Left ventricle myocardium superior (tissue), 1 donor: ENCODE measurements around the gene MMRN1. TPM values are rescaled to one million over a fixed set of nuclear protein-coding genes. Genes with fewer than 3 reads are reported as not detected.
"Not testable (repeated sequence)": the region's sequence is repeated elsewhere in the genome, so short reads cannot be mapped to it uniquely, and the experiment has no call there.

Experiments used
- ATAC-seq: fragments of 200-7000 bp; cut with Tn5 transposase; one replicate; pipeline ENCODE4 v1.9.1; 2020; ENCODE audit warnings: mild to moderate bottlenecking, moderate library complexity
- DNase-seq: peaks from one replicate; pipeline ENCODE4 v3.0.0-alpha.2; 2020
- intact Hi-C: fragments of 100-400 bp; cut with micrococcal nuclease; formaldehyde crosslinking; loops from one replicate; pipeline ENCODE4 v1.11.0; 2022
- long read RNA-seq: library from polyadenylated mRNA; unstranded; transcript quantifications from one replicate; pipeline ENCODE4 v2.0.0, GENCODE V29; 2021
- total RNA-seq: library from RNA; stranded (reverse); fragmentation: NEBNext Ultra II Directional; extraction: Animal tissue kit (Norgen Biotek cat#: 25700); gene quantifications from one replicate; pipeline ENCODE4 v1.2.1, GENCODE V29; 2021
- donor health status: DM: no; HTN: yes; CAD: no; lungs with severe emphysema.

Gene MMRN1, protein sequence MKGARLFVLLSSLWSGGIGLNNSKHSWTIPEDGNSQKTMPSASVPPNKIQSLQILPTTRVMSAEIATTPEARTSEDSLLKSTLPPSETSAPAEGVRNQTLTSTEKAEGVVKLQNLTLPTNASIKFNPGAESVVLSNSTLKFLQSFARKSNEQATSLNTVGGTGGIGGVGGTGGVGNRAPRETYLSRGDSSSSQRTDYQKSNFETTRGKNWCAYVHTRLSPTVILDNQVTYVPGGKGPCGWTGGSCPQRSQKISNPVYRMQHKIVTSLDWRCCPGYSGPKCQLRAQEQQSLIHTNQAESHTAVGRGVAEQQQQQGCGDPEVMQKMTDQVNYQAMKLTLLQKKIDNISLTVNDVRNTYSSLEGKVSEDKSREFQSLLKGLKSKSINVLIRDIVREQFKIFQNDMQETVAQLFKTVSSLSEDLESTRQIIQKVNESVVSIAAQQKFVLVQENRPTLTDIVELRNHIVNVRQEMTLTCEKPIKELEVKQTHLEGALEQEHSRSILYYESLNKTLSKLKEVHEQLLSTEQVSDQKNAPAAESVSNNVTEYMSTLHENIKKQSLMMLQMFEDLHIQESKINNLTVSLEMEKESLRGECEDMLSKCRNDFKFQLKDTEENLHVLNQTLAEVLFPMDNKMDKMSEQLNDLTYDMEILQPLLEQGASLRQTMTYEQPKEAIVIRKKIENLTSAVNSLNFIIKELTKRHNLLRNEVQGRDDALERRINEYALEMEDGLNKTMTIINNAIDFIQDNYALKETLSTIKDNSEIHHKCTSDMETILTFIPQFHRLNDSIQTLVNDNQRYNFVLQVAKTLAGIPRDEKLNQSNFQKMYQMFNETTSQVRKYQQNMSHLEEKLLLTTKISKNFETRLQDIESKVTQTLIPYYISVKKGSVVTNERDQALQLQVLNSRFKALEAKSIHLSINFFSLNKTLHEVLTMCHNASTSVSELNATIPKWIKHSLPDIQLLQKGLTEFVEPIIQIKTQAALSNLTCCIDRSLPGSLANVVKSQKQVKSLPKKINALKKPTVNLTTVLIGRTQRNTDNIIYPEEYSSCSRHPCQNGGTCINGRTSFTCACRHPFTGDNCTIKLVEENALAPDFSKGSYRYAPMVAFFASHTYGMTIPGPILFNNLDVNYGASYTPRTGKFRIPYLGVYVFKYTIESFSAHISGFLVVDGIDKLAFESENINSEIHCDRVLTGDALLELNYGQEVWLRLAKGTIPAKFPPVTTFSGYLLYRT
- 10.1 TPM for total RNA-seq
- long read RNA-seq, full-length matches to known transcripts, result 7 of 9 reads
- long read RNA-seq, partial matches to known transcripts, result 2 of 9 reads
- long read RNA-seq, other reads (novel, unspliced or antisense), result 0 of 9 reads

DNA sequence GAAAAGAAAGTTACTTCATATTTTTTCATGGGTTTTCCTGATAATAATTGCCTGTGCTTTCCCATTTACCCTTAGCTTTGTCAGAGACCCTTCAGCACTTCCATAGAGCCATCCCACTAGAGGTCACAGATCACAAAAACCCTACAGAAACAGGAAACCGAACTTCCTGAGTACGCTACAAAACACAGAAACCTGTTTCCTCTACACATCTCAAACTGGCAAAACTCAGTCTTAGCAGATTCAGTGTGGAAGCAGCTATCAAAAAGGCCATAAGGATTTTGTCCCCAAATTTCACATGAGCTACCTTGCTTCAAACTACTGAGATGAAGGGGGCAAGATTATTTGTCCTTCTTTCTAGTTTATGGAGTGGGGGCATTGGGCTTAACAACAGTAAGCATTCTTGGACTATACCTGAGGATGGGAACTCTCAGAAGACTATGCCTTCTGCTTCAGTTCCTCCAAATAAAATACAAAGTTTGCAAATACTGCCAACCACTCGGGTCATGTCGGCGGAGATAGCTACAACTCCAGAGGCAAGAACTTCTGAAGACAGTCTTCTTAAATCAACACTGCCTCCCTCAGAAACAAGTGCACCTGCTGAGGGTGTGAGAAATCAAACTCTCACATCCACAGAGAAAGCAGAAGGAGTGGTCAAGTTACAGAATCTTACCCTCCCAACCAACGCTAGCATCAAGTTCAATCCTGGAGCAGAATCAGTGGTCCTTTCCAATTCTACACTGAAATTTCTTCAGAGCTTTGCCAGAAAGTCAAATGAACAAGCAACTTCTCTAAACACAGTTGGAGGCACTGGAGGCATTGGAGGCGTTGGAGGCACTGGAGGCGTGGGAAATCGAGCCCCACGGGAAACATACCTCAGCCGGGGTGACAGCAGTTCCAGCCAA is at the start of gene MMRN1:
Gene MMRN1 (plus strand): TSS at position 206 of the 902 bp plus-strand sequence. CDS start 118 bp downstream, at position 324.
- no peak for DNase-seq
- no peak for ATAC-seq
- intact Hi-C loops, result no loop called here

DNA sequence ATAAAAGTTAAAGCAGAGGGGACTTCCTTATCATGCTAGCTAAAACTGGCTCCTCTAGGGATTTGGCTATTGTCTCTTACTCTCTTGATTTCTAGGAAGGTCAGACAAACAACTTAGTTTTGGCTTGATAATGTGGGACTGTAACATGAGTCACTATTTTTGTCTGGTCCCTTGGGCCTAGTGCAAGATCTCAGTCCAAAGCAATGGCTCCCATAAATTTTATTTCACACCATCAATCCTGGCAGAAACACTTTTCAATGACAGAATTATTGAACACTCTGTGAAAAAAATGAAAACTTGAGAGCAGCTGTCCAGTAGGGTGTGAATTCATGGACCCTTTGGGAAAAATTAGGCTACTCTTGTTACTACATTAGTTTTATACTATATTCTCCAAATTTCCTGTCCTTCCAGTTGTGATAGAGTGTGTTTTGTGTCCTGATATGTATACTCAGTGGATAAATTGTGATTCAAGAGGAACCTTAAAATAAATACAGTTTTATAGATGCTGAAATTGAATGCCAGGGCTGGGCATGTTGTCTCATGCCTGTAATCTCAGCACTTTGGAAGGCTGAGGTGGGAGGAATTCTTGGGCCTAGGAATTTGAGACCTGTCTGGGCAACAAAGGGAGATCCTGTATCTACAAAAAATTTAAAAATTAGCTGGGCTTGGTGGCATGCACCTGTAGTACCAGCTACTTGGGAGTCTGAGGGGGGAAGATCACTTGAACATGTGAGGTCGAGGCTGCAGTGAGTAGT is 46.9 kb upstream of the MMRN1 start:
- ATAC-seq (no peak), DNase-seq (no peak)
- intact Hi-C loops, result no loop called here

GRCh38 chr4:89855236-89855635 is 39.4 kb upstream of the MMRN1 start:
- DNase-seq (no peak), ATAC-seq (no peak)
- intact Hi-C loops, result no loop called here

DNA sequence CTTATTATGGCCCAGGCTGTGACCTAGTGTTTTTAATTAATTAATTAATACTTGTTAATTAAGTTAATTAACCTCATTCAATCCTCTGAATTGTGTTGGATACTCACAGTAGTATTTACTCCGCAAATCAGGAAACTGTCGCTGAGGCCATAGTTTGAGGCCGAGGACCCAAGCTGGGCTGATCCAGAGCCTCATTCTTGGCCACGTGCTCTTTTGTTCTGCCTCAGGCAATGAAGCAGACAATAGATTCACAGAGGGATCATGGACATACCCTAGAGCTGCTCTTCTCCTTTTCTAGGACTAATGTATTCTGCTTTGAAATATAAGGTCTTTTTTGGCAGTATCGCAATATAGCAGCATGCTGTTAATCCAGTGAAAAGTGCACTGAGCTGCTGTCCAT is 33.7 kb upstream of the MMRN1 start:
- intact Hi-C loops, result loop anchor here (10.0 kb wide), 1 partner anchor 196 kb away; no protein-coding TSS in a partner anchor
- no peak for ATAC-seq
- DNase-seq, result no peak

DNA sequence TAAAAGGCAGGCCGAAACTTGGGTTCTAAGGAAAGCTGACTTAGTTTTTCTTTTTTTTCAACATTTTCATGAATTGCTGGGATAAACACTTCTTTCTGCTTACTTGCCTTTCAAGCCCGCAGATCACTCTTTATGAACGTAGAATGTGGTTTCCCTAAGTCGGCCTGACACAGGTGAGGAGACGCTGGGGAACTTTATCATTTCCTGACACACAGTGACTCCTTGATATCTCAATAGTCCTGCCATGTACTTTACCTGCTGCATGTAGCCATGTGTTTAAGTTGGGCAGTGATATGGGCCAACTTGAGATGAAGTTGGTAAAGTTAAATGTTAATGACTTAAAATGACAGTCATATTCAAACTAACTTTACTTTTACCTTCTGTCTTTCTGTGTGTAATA is 31.1 kb upstream of the MMRN1 start:
- ATAC-seq, result no peak
- intact Hi-C loops, result loop anchor here (10.0 kb wide), 1 partner anchor 199 kb away; no protein-coding TSS in a partner anchor
- DNase-seq, result no peak

DNA sequence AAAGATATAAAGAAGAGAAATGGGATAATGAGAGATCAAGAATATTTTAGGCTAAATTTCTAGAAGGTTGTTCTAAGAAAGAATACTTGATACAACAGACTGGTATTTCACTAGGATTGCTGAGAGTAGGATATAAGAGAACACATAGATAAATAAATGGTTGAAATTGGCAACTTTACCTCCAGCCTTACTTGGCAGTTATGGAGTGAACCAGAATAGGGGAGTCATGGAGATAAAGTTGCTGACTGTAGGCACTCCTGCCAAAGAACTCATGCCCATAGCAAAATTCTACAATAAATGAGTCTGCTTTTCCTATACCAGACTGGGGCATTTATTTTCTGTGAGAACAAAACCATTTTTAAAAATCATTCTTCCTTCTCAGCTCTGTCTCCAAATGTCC is 26.4 kb upstream of the MMRN1 start:
- DNase-seq (no peak), ATAC-seq (no peak)
- intact Hi-C loops, result loop anchor here (10.0 kb wide), 1 partner anchor 203 kb away; no protein-coding TSS in a partner anchor

DNA sequence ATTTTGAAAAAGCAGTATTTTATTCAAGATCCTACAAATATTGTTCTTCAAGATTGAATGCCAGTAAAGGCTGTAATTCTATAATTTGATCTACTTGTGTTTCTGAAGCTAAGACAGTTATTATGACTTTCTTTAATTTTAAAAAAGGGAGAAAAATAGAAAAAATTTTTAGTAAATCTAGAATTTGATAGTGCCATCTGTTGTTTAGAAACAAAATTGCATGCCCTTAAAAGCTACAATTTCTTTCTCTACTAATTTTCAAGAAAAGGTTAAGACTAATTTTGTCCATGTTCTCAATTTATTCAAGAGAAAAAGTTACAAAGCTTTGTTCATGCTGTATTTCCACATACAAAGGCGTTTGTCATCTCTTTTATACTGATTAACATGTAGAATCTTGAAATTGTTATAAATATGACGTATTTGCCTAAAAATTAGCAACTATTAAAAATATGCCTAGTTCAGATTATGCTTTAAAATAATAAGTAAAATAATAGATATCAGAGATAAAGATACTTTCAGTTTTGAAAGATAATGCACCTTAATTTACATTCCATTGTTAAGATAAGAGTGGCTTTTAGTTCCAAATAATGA is 25.6 kb upstream of the MMRN1 start:
- no peak for DNase-seq
- intact Hi-C loops, result loop anchor here (10.0 kb wide), 1 partner anchor 204 kb away; no protein-coding TSS in a partner anchor
- no peak for ATAC-seq

- ATAC-seq (no peak), DNase-seq (no peak)
- intact Hi-C loops, result no loop called here
These were observed 23.4 kb upstream of the MMRN1 start for GRCh38 chr4:89871211-89871610.

DNA sequence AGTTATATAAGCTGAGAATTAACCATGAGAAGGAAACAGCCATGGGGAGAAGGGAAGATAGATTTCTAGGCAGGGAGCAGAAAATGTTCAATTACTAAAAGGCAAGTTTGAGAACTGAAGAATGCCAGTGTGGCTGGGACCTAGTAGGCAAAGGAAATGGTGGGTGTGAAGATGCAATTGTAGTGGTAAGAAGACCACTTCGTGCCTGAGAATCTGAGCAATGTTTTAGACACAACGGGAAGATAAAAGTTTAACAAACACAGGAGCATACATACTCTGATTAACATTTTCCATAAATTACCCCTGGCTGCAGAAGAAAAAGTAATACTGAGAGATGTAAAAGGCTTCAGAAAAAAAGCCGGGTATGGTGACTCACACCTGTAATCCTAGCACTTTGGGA is 18.1 kb upstream of the MMRN1 start:
- intact Hi-C loops, result no loop called here
- DNase-seq, result no peak
- ATAC-seq, result no peak

DNA sequence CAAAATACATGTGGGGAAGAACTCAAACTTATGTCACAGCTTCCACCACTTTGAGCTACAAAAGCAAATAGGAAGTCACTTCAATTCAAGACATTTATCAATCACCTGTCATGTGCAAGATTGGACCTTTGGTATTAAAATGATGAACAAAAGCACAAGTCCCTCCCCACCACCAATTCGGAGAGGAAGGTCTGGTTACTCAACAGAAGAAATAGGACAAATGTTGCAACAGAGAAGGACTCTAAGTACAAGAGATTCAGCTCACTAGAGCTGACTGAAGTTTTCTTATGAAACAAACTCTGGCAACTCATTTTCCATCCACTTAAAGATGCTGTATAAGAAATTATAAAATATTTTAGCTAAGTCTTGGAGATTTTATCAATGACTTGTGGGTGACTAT is 16.0 kb upstream of the MMRN1 start:
- DNase-seq (no peak), ATAC-seq (no peak)
- intact Hi-C loops, result no loop called here

- DNase-seq (no peak), ATAC-seq (no peak)
- intact Hi-C loops, result no loop called here
These were observed 15.4 kb upstream of the MMRN1 start for GRCh38 chr4:89879215-89879614.

DNA sequence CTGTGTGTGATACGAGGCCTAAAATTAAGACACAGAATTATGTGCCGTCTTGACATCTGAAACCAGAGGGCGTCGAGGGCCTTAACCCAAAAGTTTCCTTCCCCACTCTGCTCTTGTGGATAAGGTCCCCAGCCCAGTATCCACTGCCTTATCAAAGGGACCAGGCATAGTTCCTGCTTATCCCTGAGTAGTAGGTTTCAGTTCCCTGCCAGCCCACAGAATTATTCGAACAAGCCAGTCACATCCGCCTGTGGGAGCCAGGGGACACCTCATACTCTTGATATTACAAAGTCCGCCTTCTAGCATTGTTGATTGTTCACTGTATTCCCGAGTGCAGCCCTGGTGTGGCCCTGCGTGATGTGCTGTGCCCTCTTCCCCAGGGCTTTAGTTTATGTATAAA is 5.4 kb upstream of the MMRN1 start:
- intact Hi-C loops, result no loop called here
- peak; percentile 28 for DNase-seq
- ATAC-seq, result peak; percentile 52

DNA sequence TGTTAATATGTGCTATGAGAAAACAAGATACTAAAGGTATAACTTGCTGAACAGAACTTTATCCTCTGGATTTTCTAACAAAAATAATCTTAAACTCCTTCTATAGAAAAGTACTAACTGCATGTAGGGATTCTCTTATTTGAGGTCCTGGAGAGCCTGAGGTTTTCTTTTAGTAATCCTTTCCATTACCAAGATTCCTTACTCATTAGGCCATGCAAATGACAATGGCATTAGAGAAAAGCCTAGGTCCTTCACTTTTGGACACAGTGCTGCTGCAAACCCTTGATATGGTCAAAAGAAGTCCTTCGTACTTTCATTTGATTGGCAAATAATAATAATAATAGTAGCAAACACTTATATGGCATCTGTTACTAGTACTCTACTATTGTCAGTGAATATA is 3.2 kb downstream of the MMRN1 start:
- no peak for DNase-seq
- intact Hi-C loops, result no loop called here
- no peak for ATAC-seq

- DNase-seq, result no peak
- peak; percentile 87 for ATAC-seq
- intact Hi-C loops, result no loop called here
These were observed 3.7 kb downstream of the MMRN1 start for GRCh38 chr4:89898304-89898716.

- DNase-seq (no peak), ATAC-seq (no peak)
- intact Hi-C loops, result no loop called here
These were observed 4.5 kb downstream of the MMRN1 start for GRCh38 chr4:89899152-89899551.

- DNase-seq (no peak), ATAC-seq (no peak)
- intact Hi-C loops, result no loop called here
These were observed 5.2 kb downstream of the MMRN1 start for GRCh38 chr4:89899854-89900253.

DNA sequence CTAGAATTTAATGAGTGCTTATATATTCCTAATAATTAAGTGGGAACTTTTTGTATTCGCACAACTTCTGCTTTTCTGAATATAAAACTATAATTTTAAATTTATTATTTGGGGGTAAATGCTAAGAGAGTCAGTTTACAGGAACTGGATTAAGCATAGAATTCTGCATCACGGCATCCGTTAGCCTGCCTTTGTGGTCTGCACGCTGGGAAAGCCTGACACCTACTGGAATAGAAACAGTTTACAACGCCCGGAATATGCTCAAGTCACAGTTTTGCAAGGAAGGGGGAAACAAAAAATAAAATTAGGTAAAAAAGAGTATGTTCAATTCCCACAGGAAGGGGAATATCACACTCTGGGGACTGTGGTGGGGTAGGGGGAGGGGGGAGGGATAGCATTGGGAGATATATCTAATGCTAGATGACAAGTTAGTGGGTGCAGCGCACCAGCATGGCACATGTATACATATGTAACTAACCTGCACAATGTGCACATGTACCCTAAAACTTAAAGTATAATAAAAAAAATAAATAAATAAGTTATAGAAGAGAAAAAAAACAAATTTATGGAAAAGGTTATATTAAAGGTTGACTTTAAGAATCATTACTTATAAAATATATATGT is 7.3 kb downstream of the MMRN1 start:
- peak; percentile 33 for DNase-seq
- peak; percentile 72 for ATAC-seq
- intact Hi-C loops, result not testable (repeated sequence)
